K562 (cell line): ENCODE measurements around the gene AAK1. TPM values are rescaled to one million over a fixed set of nuclear protein-coding genes. Genes with fewer than 3 reads are reported as not detected.

Experiments
- ARNT ChIP-seq, 2 experiments: fragments of 450-650 bp; IDR thresholded peaks; 2 replicates each; pipeline ENCODE4 v1.6.1; 2016; ENCODE audit warnings: mild to moderate bottlenecking in 1 of 2
- ATF4 ChIP-seq: fragments of 450-650 bp; formaldehyde crosslinking; IDR thresholded peaks from 2 replicates; pipeline ENCODE4 v1.4.0; 2022; ENCODE audit warnings: mild to moderate bottlenecking, moderate library complexity
- CBX8 ChIP-seq: fragments of 200-600 bp; sonication (generic); IDR thresholded peaks from 2 replicates; pipeline ENCODE4 v1.6.1; 2012; ENCODE audit warnings: borderline replicate concordance, mixed run types, low read depth, mild to moderate bottlenecking, moderate library complexity, mixed read lengths, low read length, control low read depth, inconsistent platforms; ENCODE audit not compliant: poor library complexity, severe bottlenecking; ENCODE audit errors: extremely low read depth
- HIVEP1 ChIP-seq: fragments of 250-450 bp; sonication (Bioruptor Pico); IDR thresholded peaks from 2 replicates; pipeline ENCODE4 v1.4.0; 2020; ENCODE audit warnings: mild to moderate bottlenecking
- MCM3 ChIP-seq: fragments of 450-650 bp; IDR thresholded peaks from 2 replicates; pipeline ENCODE4 v1.6.1; 2016
- MTA1 ChIP-seq: fragments of 450-650 bp; IDR thresholded peaks from 2 replicates; pipeline ENCODE4 v1.6.1; 2017; ENCODE audit warnings: borderline replicate concordance
- PHF8 ChIP-seq: fragments of 200-600 bp; sonication (generic); IDR thresholded peaks from 2 replicates; pipeline ENCODE4 v1.6.1; 2012; ENCODE audit warnings: mixed run types, mild to moderate bottlenecking, inconsistent platforms, low read length, moderate library complexity, borderline replicate concordance
- REST ChIP-seq, 2 experiments: fragments of 450-650 bp; formaldehyde crosslinking in 1 of 2; IDR thresholded peaks; 2 replicates each; pipeline versions ENCODE4 v1.4.0 to v1.6.1; 2014 to 2020; ENCODE audit warnings: mild to moderate bottlenecking in 2 of 2, borderline replicate concordance in 1 of 2, low read depth in 1 of 2
- RFX5 ChIP-seq: IDR thresholded peaks from 2 replicates; pipeline ENCODE4 v1.6.1; 2011; ENCODE audit warnings: low read depth, mild to moderate bottlenecking, improper control_type of control experiment, low read length
- RUNX1 ChIP-seq: sonication (generic); IDR thresholded peaks from 2 replicates; pipeline ENCODE4 v1.6.1; 2016; ENCODE audit warnings: antibody characterized with exemption, low read depth
- SIX5 ChIP-seq, 2 experiments: IDR thresholded peaks; 2 replicates each; pipeline ENCODE4 v1.6.1; 2011; ENCODE audit warnings: low read length in 2 of 2, borderline replicate concordance in 1 of 2, low read depth in 1 of 2, mild to moderate bottlenecking in 1 of 2, moderate library complexity in 1 of 2; ENCODE audit not compliant: insufficient read depth in 1 of 2
- SMAD1 ChIP-seq: fragments of 150-350 bp; IDR thresholded peaks from 2 replicates; pipeline ENCODE4 v1.6.1; 2014; ENCODE audit warnings: low read length, low read depth; ENCODE audit not compliant: partially characterized antibody
- SMARCC2 ChIP-seq: fragments of 450-650 bp; IDR thresholded peaks from 2 replicates; pipeline ENCODE4 v1.6.1; 2017; ENCODE audit warnings: antibody characterized with exemption, moderate library complexity, mild to moderate bottlenecking, low read depth
- SP1 ChIP-seq: sonication (generic); formaldehyde crosslinking; IDR thresholded peaks from 2 replicates; pipeline ENCODE4 v1.8.1; 2022; ENCODE audit warnings: mild to moderate bottlenecking, missing genetic modification reagents
- SP2 ChIP-seq: IDR thresholded peaks from 2 replicates; pipeline ENCODE4 v1.6.1; 2011; ENCODE audit warnings: mild to moderate bottlenecking, low read depth, low read length, moderate library complexity; ENCODE audit not compliant: poor library complexity, severe bottlenecking; ENCODE audit errors: extremely low read depth
- ZNF121 ChIP-seq: sonication (generic); formaldehyde crosslinking; conservative IDR thresholded peaks from 2 replicates; pipeline ENCODE4 v1.8.0; 2022; ENCODE audit warnings: missing genetic modification reagents
- ZNF184 ChIP-seq: sonication (generic); formaldehyde crosslinking; IDR thresholded peaks from 2 replicates; pipeline ENCODE4 v1.5.0; 2020; ENCODE audit warnings: missing genetic modification reagents
- ZNF717 ChIP-seq: fragments of 250-450 bp; sonication (Bioruptor Pico); IDR thresholded peaks from 2 replicates; pipeline ENCODE4 v1.5.0; 2021
- polyA plus RNA-seq, 8 experiments: library from polyadenylated mRNA; depleted of rRNA in 4 of 8; stranded (reverse) in 5 of 8; unstranded in 3 of 8; fragments of >200 nt; fragmentation: Nextera tagmentation in 2 of 8; fragmentation: Illumina TruSeq in 1 of 8; extraction: Ambion mirVana in 2 of 8; extraction: Trizol in 1 of 8; gene quantifications; 2 replicates each; pipeline versions ENCODE4 v1.2.1 to v1.2.3, GENCODE V29; 2011 to 2014; ENCODE audit warnings: inconsistent platforms in 1 of 8, missing spikeins in 1 of 8
- total RNA-seq, 7 experiments: library from RNA; depleted of rRNA in 6 of 7; stranded (reverse); fragments of >200 nt in 6 of 7; fragmentation: Illumina TruSeq in 2 of 7; extraction: Trizol in 2 of 7; gene quantifications; 2 replicates each; pipeline versions ENCODE4 v1.2.1 to v1.2.3, GENCODE V29; 2011 to 2021; ENCODE audit warnings: low replicate concordance in 1 of 7

Gene AAK1
- total and polyA plus RNA-seq, 9 of the 15 experiments (the other 6 are each of a cell fraction or from before 2014, with no cell fraction given) = 0.89 to 17.1 (median 6.0) TPM

GRCh38 chr2:69643602-69644505 is at the start of gene AAK1 (continued):
- TF ChIP-seq REST (IDR thresholded peaks at IDR 0.05; ENCODE audit: borderline replicate concordance) = no peak; the same call in 1 of the 2 replicates
- TF ChIP-seq REST (CRISPR knock-in tag; IDR thresholded peaks at IDR 0.05; ENCODE audit: low read depth) = 0 out of 2 replicates have a peak, but pooled peaks have one; percentile 21
- no peak for TF ChIP-seq ZNF184 (CRISPR knock-in tag)
- TF ChIP-seq MCM3 = no peak
- TF ChIP-seq SMAD1 = peak; percentile 26
- no peak; the same call in 1 of the 2 replicates for TF ChIP-seq SMARCC2
- TF ChIP-seq ZNF717 (CRISPR knock-in tag) = no peak
- no peak for TF ChIP-seq ARNT (IDR thresholded peaks at IDR 0.05)
- no peak for TF ChIP-seq ZNF121 (CRISPR knock-in tag)
- no peak for TF ChIP-seq RFX5
- TF ChIP-seq RUNX1 = no peak
- no peak for TF ChIP-seq CBX8
- TF ChIP-seq MTA1 = no peak
- no peak for TF ChIP-seq HIVEP1 (CRISPR knock-in tag)
- TF ChIP-seq SP1 (CRISPR knock-in tag) = peak; percentile 60; the same call in 1 of the 2 replicates
- peak; percentile 91; the same call in 1 of the 2 replicates for TF ChIP-seq PHF8
- TF ChIP-seq SP2 = no peak
- peak; percentile 36 to 62; a peak in 3 of 4 replicates for TF ChIP-seq SIX5 (IDR thresholded peaks at IDR 0.05; ENCODE audit: borderline replicate concordance in 1 of 2, insufficient read depth in 1 of 2, low read depth in 1 of 2, low read length in 2 of 2)
- TF ChIP-seq ATF4 = peak; percentile 43; the same call in 1 of the 2 replicates
